Brain microvascular endothelial cell (primary cell): ENCODE data around the gene ALKBH5.

ENCODE experiments used
- DNase-seq: peaks from one replicate; pipeline ENCODE4 v3.0.0-alpha.2; 2020
- H3K27ac ChIP-seq: fragments of 250-450 bp; sonication (Bioruptor Pico); 2 replicates; pipeline ENCODE4 v1.5.1; 2020; ENCODE audit warnings: mild to moderate bottlenecking, moderate library complexity
- H3K27me3 ChIP-seq: fragments of 250-450 bp; sonication (Bioruptor Pico); replicated peaks from 2 replicates; pipeline ENCODE4 v1.5.1; 2020; ENCODE audit warnings: mild to moderate bottlenecking
- H3K36me3 ChIP-seq: fragments of 250-450 bp; sonication (Bioruptor Pico); replicated peaks from 2 replicates; pipeline ENCODE4 v1.5.1; 2020; ENCODE audit warnings: mild to moderate bottlenecking
- H3K4me3 ChIP-seq: 2 replicates; pipeline ENCODE4 v1.5.1; 2011; ENCODE audit warnings: low read depth, mild to moderate bottlenecking, control low read depth, low read length, moderate library complexity
- in situ Hi-C: cut with HindIII; loops from 2 replicates; pipeline ENCODE4 v1.10.0; 2017; ENCODE audit warnings: low sequenced_read_pairs, low pct_ligation_motif_present
- TF ChIP-seq, protein P1 (sequence below): IDR thresholded peaks from 2 replicates; pipeline ENCODE4 v1.5.1; 2011; ENCODE audit warnings: low read depth, mild to moderate bottlenecking, moderate library complexity, low read length, control low read depth, inconsistent platforms; ENCODE audit errors: missing control alignments

The ALKBH5 gene

DNA sequence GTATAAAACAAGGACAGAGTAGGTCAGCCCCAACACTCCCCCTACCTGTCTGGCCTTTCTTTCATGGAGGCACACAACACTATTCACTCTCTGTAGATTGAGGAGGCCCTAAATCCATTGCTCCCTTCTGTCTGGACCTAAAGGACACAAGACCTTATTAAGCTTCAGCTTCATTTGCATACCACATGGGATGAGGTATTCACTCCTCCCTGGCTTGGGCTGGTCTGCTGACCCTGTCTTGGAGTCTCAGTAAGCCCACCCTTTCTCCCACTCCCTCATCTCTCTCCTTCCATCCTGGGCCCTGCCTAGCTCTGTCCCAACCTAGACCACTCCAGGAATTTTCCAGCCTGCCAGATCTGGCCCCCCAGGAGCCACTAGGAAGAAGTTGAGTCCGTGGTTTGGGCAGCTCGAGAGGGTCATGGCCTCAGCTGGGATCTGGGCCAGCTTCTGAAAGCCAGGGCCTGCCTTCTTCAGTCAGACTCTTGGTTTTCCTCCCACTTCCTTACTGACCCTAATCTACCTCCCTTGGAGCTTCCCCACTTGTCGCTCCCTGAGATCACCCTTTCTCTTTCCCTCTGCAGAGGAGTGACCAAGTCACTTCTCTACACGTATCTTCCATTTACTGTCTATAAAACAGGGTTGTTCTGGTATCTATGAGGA is 35.3 kb downstream of the ALKBH5 start:
- no peaks in the 10 kb centered on the region for H3K36me3 ChIP-seq
- TF ChIP-seq, protein P1, sequence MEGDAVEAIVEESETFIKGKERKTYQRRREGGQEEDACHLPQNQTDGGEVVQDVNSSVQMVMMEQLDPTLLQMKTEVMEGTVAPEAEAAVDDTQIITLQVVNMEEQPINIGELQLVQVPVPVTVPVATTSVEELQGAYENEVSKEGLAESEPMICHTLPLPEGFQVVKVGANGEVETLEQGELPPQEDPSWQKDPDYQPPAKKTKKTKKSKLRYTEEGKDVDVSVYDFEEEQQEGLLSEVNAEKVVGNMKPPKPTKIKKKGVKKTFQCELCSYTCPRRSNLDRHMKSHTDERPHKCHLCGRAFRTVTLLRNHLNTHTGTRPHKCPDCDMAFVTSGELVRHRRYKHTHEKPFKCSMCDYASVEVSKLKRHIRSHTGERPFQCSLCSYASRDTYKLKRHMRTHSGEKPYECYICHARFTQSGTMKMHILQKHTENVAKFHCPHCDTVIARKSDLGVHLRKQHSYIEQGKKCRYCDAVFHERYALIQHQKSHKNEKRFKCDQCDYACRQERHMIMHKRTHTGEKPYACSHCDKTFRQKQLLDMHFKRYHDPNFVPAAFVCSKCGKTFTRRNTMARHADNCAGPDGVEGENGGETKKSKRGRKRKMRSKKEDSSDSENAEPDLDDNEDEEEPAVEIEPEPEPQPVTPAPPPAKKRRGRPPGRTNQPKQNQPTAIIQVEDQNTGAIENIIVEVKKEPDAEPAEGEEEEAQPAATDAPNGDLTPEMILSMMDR, result no peak
- DNase-seq, result peak; percentile 35

DNA sequence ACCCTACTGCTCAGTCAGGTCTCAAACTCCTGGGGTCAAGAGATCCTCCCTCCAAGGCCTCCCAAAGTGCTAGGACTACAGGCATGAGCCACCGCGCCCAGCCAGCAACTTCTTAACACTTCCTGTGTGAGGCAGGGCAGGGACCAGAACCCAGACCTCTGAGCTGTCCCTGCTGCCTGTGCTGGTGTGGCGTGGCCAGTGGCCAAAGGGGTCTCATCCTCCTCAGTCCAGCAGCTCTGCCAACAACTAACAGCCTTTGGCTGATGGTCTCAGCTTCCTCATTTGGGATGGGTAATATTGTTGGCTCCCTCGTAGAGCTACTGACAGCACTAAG is 40.4 kb downstream of the ALKBH5 start:
- no peaks in the 10 kb centered on the region for H3K36me3 ChIP-seq
- in situ Hi-C loops, result no loop called here
- no peaks in the 10 kb centered on the region for H3K27me3 ChIP-seq
- TF ChIP-seq, protein P1, result no peak
- no peak overlapping the region for H3K27ac ChIP-seq
- H3K4me3 ChIP-seq, result no peak overlapping the region
- no peak for DNase-seq

More for the DNA sequence above, 35.3 kb downstream of the ALKBH5 start:
- H3K27ac ChIP-seq, result no peak overlapping the region
- H3K4me3 ChIP-seq, result no peak overlapping the region
- H3K27me3 ChIP-seq, result no peaks in the 10 kb centered on the region
- in situ Hi-C loops, result no loop called here

DNA sequence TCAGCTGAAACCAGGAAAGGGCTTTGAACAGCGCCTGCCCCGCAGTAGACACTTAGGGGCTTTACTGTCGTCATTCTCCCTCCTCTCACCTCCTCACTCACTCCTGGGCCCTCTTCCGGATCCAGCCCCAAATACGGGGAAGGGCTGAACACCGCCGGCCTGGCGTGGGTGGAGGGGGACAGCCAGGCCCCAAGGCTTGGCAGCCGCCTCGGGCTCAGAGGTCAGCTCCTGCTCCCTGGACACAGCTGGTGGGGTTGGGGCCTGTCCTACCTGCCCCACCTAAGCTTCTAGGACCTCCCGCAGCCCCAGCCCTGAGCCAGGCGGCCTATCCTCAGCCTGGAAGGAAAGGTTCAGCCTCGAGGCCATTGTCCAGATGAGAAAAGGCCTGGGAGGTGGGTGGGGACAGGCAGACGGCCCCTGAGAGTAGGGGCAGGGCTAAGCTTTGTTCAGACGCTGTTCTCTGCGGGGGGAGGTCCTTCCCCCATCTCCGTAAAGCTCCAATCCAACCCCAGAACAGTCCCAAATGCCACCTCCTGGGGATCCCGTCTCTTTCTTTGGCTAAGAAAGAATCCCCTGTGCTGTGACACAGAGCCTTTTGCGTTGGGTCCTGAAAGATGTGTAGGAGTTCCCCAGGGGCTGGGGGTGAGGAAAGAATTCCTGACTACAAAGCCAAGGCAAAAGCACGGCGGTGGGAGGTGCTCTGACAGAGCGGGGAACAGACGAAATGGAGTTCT is 40.9 kb downstream of the ALKBH5 start:
- Histone ChIP-seq H3K36me3 (no peaks in the 10 kb centered on the region), H3K27me3 (no peaks in the 10 kb centered on the region), H3K27ac (no peak overlapping the region), H3K4me3 (peak overlapping the region; percentile 51)
- TF ChIP-seq, protein P1, result no peak
- in situ Hi-C loops, result no loop called here
- no peak for DNase-seq

DNA sequence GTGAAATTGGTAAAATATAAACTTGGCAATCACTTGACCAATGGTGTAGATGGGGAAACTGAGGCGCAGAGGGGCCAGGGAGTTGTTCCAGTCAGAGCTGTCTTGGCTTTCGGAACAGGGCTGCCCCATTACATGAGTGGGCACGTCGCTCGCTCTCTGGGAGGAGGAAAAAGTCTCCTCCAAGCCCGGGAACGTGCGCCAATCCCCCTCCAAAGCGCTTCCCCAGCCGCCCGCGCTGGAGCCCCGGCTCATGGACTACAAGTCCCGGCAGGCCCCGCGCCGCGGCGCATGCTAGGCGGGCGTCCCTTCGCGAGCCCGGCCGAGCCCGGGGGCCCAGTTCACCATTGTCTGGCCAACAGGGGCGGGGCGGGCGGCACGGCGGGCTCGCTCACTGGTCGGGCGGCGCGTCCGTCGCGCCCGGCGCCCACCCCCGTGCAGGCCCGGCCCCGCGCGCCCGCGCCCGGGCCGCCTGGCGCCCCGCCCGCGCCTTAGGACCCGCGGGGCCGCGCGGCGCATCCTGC is 41.6 kb downstream of the ALKBH5 start, which contains the start of gene LLGL1:
TSS of gene LLGL1 (plus strand) at position 515 of the 521 bp plus-strand sequence. CDS start 48 bp downstream, outside the sequence.
- Histone ChIP-seq H3K4me3 (peak within 1 kb of the TSS; percentile 86), H3K27me3 (no peaks in the 10 kb centered on the region), H3K27ac (no peak within 1 kb of the TSS), H3K36me3 (no peaks in the 10 kb centered on the region)
- in situ Hi-C loops, result no loop called here
- TF ChIP-seq, protein P1, result no peak
- DNase-seq, result peak; percentile 90

DNA sequence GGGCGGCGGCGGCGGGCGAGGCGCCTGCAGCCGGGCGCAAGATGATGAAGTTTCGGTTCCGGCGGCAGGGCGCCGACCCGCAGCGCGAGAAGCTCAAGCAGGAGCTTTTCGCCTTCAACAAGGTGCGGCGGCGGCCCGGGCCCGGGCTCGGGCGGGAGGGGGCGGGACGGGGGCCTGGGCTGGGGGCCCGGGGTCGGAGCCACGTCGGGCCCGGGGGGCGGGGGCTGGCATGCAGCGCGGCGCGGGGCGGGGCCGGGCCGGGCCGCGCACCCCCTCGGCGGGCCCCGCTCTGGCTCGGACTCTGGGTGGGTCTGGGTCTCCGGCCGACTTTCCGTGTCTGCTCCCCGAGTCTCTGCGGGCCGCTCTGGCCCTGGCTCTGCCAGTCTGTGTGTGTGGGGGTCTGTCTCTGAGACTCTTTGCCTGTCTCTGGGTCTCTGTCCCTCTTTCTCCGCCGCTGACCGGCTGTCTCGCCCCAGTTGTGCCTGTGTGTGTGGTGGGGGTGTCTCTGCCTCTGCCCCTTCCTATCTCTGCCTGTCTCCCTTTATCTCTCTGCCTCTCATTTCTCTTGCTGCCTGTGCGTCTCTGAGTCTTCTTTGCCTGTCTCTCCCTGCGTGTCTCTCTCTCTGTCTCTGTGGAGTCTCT is 42.1 kb downstream of the ALKBH5 start:
- TF ChIP-seq, protein P1, result no peak
- Histone ChIP-seq H3K27me3 (no peaks in the 10 kb centered on the region), H3K36me3 (no peaks in the 10 kb centered on the region), H3K4me3 (peak overlapping the region; percentile 86), H3K27ac (no peak overlapping the region)
- in situ Hi-C loops, result no loop called here
- DNase-seq, result no peak
